Activated T-cell treated with anti-CD3 and anti-CD28 coated beads for 48 hours (primary cell): Measurements from ENCODE around the gene NCOA4.
"Not testable (repeated sequence)": the region's sequence is repeated elsewhere in the genome, so short reads cannot be mapped to it uniquely, and the experiment has no call there.

Source experiments
- DNase-seq: peaks from one replicate; pipeline ENCODE4 v3.0.0-alpha.2; 2020; ENCODE audit warnings: low read depth

The NCOA4 gene

DNA sequence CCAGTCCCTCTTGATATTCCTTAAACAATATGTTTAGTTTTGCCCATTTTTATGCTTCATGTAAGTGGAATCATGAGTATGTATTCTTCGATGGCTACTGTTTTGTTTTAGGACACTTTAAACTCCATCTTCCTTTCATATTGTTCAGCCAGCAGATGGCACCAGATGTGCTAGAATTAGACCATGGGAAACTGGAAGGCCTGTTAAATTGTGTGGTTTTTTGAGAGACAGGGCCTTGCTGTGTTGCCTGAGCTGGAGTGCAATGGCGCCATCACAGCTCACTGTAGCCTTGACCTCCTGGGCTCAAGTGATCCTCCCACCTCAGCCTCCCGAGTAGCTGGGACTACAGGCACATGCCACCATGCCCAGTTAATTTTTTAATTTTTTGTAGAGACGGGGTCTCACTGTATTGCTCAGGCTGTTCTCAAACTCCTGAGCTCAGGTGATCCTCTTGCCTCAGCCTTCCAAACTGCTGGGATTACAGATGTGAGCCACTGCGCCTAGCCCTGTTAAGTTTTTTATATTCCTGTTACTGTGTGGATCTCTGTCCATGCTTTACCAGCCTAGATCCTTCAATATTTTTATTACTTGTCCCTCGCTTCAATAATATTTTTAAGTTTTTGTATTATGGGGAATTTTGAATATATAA lies 46.8 kb downstream of the NCOA4 start:
- not testable (repeated sequence) for DNase-seq

DNA sequence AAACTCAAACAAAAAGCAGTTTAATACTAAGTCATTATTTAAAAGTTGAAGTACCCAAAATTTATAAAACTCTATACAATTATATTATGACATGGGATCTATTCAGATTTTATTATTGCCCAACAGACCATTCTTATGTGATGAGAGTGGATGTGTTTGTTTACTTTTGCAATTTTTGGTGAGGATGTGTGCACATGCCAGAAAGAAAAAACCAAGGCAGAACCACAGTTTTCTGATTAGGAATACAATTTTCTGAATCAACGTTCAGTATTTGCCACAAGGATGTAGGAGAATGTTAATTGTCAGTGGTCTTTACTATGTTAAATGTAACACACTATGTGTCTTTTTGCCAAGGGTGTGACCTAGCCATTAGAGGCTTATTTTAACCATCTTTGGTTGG lies 49.1 kb downstream of the NCOA4 start:
- not testable (repeated sequence) for DNase-seq

DNA sequence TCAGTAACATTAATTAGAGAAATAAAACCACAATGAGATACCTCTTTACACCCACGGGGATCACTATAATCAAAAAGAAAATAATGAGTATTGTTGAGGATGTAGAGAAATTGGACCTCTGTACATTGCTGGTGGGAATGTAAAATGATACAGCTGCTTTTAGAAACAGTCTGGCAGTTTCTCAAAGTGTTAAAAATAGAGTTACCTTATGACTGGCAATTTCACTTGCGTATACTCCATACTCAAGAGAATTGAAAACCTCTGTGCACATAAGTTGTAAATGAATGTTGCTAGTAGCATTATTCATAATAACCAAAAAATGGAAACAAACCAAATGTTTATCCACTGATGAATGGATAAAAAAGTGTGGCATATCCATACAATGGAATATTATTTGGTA lies 51.9 kb downstream of the NCOA4 start:
- DNase-seq, result not testable (repeated sequence)

DNA sequence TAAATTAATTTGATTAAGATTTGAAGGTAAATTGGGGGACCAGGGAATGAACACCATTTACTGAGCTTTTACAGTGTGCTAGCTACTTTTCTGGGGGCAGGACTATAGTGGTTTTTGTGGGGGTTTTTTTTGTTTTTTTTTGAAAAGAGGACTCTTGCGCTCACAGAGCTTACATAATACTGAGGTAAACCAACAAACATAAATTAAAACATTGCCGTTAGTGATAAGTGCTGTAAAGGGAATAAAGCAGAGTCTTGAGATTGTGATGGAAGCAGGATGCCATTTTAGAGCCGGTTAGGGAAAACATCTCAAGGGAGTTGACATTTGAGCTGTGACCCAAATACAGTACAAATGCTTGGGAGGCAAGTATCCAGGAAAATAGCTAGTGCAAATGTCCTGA lies 56.4 kb downstream of the NCOA4 start:
- not testable (repeated sequence) for DNase-seq

DNA sequence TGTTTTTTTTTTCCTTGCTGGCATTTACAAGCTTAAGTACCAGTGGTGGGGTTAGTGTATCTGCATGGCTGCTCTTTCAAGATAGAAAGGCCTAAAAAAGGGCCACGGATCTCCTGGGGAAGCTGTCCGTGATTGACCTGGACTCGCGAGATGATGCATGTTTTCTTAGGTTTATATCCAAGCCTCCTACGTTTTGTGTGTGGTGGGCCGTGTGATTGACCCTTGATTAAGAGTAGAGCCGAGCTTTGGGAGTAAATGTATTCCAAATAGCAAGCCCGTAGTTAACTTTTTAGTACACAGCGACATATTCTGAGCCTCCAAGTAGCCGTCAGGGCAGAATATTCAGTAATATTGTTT lies 57.6 kb downstream of the NCOA4 start:
- not testable (repeated sequence) for DNase-seq

DNA sequence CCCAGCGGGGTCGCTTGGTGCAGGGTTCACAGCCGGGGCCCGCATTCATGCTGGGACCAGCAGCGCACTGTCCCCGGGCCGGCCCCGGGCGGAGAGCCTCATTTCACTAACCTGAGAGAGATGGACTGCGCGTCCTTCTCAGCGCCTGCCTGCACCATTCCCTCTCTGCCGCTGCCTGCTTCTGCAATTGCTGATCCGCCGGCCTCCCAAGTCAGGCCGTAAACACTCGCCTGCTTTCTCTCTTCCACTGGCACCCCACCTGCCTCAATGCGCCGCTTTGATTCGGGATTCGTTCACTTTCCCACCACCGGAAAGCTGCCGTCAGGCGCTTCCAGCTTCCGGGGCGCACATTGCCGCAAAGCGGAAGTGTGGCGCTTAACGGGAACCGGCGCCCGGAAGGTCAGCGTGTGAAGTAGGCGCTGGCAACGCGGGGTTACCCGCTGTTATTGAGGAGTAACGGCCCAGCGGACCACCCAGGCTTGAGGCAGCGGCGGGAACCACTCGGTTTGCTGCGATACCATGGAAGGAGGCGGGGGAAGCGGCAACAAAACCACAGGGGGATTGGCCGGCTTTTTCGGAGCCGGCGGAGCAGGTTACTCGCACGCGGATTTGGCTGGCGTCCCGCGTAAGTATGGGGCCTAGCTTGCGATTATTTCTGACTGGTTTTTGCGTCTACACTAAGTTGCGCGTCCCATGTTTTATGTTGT lies 58.2 kb downstream of the NCOA4 start, which contains the start of gene TIMM23:
Gene TIMM23 (plus strand): TSS at position 384 of the 707 bp plus-strand sequence. CDS start 136 bp downstream, at position 520.
- DNase-seq, result peak; percentile 86

DNA sequence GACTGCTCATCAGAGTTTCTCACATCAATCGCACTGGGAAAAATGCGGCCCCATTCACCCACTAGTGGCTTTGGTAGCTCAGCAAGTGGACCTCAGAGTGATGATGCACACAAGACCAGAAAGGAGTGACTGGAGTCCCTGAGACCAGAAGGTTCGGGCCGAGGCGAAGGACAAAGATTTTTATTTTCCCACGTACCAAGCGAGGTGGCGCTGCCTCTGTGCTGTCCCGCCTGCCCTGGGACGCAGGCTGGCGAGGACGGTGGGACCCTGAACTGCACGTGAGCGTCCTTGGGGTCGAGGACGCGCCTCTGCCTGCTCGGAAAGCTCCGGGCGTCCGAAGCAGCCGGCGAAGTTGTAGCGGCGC lies 58.7 kb downstream of the NCOA4 start:
- not testable (repeated sequence) for DNase-seq

DNA sequence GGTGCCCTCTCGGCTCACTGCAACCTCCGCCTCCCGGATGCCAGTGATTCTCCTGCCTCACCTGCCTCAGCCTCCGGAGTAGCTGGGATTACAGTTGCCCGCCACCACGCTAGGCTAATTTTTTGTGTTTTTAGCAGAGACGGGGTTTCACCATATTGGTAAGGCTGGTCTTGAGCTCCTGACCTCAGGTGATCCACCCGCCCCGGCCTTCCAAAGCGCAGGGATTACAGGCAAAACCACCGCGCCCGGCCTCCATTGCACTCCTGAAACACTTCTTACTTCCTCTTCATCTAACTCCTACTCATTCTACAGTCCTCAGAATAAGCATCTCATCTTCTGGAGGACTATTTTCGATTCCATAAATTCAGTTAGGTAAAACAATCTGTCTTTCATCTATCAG lies 59.4 kb downstream of the NCOA4 start:
- not testable (repeated sequence) for DNase-seq

DNA sequence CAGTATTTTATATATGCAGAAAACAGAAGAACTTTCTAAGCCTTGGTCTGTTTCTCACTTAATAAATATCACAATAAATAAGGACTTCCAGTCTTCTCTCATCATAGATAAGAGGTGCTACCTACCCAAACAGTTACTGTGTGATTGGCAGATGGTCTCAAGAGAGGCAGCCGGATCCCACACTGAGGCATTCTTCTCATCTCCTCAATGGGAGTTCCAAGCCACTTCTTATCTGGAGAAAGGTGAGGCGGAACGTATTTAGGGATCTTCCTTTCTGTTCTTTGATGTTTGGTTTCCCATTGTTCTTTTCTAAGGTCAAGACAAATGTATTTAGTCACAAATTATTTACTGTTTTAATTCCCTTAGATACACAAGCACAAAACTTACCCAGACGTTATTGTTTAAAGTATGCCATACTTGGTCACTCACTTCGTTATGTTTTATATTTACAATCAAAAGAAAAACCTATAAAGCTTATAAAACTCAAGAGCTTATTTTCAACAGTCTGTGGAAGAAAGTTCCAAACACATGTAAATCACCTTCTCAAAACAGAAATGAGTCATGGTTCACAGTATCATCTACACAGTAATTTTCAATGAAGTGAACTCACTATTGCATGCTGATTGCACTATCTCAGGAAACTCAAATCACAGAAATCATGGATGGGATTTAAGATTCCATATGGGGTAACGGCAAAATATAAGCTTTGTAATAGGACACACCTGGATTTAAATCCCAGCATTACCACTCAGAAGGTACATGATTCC lies 67.6 kb downstream of the NCOA4 start:
- DNase-seq, result not testable (repeated sequence)

DNA sequence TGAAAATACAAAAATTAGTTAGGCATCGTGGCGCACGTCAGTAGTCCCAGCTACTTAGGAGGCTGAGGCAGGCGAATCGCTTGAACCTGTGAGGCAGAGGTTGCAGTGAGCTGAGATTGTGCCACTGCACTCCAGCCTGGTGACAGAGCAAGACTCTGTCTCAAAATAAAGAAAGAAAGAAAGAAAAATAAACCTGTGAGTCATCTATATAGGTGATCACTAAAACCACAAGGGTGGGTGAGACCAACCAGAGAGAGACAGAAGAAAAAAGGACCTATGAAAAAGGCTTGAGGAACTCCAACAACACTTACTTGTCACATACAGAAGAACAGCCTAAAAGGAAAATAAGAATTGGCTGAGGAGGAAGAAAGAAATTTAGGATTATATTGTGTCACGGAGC lies 72.5 kb downstream of the NCOA4 start:
- DNase-seq, result not testable (repeated sequence)

DNA sequence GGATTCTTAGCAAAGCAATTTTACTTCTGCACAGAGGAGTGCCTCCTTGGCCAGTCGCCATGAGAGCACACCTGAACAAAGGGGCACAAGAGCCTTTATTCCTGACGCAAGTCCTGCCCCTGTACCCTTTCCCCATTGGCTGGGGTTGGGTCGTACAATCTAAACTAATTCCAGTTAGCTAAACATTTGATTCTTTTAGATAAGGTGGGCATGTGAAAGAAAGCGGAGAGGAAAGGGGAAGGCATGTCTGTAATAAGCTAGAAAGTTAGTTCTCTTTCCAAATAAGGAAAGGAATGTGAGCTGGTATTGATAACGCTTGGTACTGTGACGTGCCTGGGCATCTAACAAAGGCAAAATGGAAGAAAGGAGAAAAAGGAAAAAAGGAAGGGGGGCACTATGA lies 73.8 kb downstream of the NCOA4 start:
- DNase-seq, result not testable (repeated sequence)
